Uterus (tissue), 2 donors: ENCODE measurements around the gene MAD1L1.

ENCODE experiments used
- POLR2A ChIP-seq, 2 donors: fragments of 450-650 bp; IDR thresholded peaks; one replicate each; pipeline ENCODE4 v1.6.1; 2016; ENCODE audit warnings: antibody characterized with exemption in 2 of 2, mild to moderate bottlenecking in 1 of 2, moderate library complexity in 1 of 2
- TF ChIP-seq, protein P1 (sequence below), 4 experiments: fragments of 200-600 bp in 2 of 4; fragments of 450-650 bp in 2 of 4; sonication (generic) in 2 of 4; IDR thresholded peaks; one replicate each; pipeline ENCODE4 v1.5.1; 2016 to 2019; ENCODE audit warnings: antibody characterized with exemption in 4 of 4, mild to moderate bottlenecking in 2 of 4, moderate library complexity in 1 of 4

DNA sequence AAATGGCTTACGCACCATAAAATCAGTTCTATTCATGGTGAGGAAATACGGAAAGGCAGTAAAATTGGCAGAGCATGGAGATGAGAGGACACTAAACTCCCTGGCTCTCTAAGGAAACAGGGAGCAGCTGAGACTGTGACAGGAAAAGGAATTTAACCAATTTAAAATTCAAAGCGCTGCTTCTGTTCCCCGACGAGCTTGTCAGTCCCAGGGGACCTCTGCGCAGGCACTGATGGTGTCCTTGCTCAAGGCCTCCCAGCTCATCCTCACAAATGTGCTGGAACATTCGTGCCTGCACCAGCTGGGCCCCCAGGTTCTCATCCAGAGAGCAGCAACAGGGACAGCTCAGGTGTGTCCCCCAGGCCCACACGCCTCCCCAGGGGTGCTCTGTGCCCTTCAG lies 101.4 kb downstream of the MAD1L1 start:
- TF ChIP-seq, protein P1, sequence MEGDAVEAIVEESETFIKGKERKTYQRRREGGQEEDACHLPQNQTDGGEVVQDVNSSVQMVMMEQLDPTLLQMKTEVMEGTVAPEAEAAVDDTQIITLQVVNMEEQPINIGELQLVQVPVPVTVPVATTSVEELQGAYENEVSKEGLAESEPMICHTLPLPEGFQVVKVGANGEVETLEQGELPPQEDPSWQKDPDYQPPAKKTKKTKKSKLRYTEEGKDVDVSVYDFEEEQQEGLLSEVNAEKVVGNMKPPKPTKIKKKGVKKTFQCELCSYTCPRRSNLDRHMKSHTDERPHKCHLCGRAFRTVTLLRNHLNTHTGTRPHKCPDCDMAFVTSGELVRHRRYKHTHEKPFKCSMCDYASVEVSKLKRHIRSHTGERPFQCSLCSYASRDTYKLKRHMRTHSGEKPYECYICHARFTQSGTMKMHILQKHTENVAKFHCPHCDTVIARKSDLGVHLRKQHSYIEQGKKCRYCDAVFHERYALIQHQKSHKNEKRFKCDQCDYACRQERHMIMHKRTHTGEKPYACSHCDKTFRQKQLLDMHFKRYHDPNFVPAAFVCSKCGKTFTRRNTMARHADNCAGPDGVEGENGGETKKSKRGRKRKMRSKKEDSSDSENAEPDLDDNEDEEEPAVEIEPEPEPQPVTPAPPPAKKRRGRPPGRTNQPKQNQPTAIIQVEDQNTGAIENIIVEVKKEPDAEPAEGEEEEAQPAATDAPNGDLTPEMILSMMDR (IDR thresholded peaks at IDR 0.05), result no peak
- no peak for TF ChIP-seq POLR2A (IDR thresholded peaks at IDR 0.05)
